H1 (cell line): ENCODE measurements around the gene ZFYVE16. TPM values are rescaled to one million over a fixed set of nuclear protein-coding genes. Genes with fewer than 3 reads are reported as not detected.

Experiments
- CTCF ChIA-PET: fragments of 300-600 bp; sonication (Branson Sonifier 250); formaldehyde crosslinking; loops from one replicate; lab custom pipeline; 2021; ENCODE audit not compliant: partially characterized antibody; lab: Charles Lee
- POLR2A ChIA-PET: fragments of 300-600 bp; sonication (Branson Sonifier 250); formaldehyde crosslinking; loops from one replicate; lab custom pipeline; 2021; ENCODE audit warnings: inconsistent platforms; ENCODE audit not compliant: partially characterized antibody; lab: Charles Lee
- DNase-seq, 2 experiments: peaks; one replicate each; pipeline versions ENCODE4 v3.0.0 to v3.0.0-alpha.2; 2010 to 2022; ENCODE audit warnings: low spot score in 2 of 2, low read depth in 1 of 2, mixed read lengths in 1 of 2
- FAIRE-seq: peaks from 2 replicates; lab custom pipeline; 2011; peaks lifted over from hg19 to GRCh38; lab: Jason Lieb, UNC
- H2AFZ ChIP-seq: 2 replicates; pipeline ENCODE4 v1.8.1; 2012; ENCODE audit warnings: low read length, inconsistent platforms
- H2AK5ac ChIP-seq: 2 replicates; pipeline ENCODE4 v1.6.1; 2013; ENCODE audit warnings: low read depth, low read length
- H2BK120ac ChIP-seq: replicated peaks from 2 replicates; pipeline ENCODE3; 2013; ENCODE audit warnings: low read depth, low read length, inconsistent platforms
- H2BK12ac ChIP-seq: 2 replicates; pipeline ENCODE4 v1.6.1; 2013; ENCODE audit warnings: low read depth, low read length
- H2BK15ac ChIP-seq: 2 replicates; pipeline ENCODE4 v1.6.1; 2013; ENCODE audit warnings: low read length
- H2BK20ac ChIP-seq: 2 replicates; pipeline ENCODE4 v1.6.1; 2013; ENCODE audit warnings: low read length
- H2BK5ac ChIP-seq: 2 replicates; pipeline ENCODE4 v1.6.1; 2013; ENCODE audit warnings: low read depth, low read length
- H3K14ac ChIP-seq: 2 replicates; pipeline ENCODE4 v1.6.1; 2013; ENCODE audit warnings: inconsistent platforms; ENCODE audit not compliant: insufficient read length
- H3K18ac ChIP-seq: 2 replicates; pipeline ENCODE4 v1.6.1; 2013; ENCODE audit warnings: low read length; ENCODE audit errors: extremely low read depth
- H3K23ac ChIP-seq: 2 replicates; pipeline ENCODE4 v1.6.1; 2013; ENCODE audit warnings: inconsistent platforms; ENCODE audit not compliant: insufficient read length
- H3K23me2 ChIP-seq: 2 replicates; pipeline ENCODE4 v1.6.1; 2013; ENCODE audit warnings: low read depth, low read length
- H3K27ac ChIP-seq: 2 replicates; pipeline ENCODE4 v1.6.1; 2011; ENCODE audit warnings: low read depth, low read length, inconsistent platforms
- H3K27me3 ChIP-seq, 4 experiments: replicated peaks in 1 of 4; 1 replicate in 1 of 4; 2 replicates in 3 of 4; pipeline versions ENCODE4 v1.6.1 to v1.8.1; 2011 to 2013; ENCODE audit warnings: low read length in 3 of 4, mild to moderate bottlenecking in 3 of 4, inconsistent platforms in 2 of 4, mixed read lengths in 2 of 4, moderate library complexity in 1 of 4; ENCODE audit not compliant: control insufficient read depth in 3 of 4, insufficient read depth in 3 of 4; ENCODE audit errors: extremely low read depth in 1 of 4
- H3K36me3 ChIP-seq, 4 experiments: 2 replicates each; pipeline versions ENCODE4 v1.6.1 to v1.8.1; 2011 to 2013; ENCODE audit warnings: mild to moderate bottlenecking in 4 of 4, low read length in 3 of 4, moderate library complexity in 2 of 4, control low read depth in 1 of 4, inconsistent platforms in 1 of 4; ENCODE audit not compliant: insufficient read depth in 4 of 4, control insufficient read depth in 2 of 4
- H3K4ac ChIP-seq: replicated peaks from 2 replicates; pipeline ENCODE3; 2013; ENCODE audit warnings: low read length, low read depth, mixed read lengths, inconsistent platforms; ENCODE audit not compliant: insufficient read length
- H3K4me1 ChIP-seq, 4 experiments: replicated peaks in 1 of 4; 1 replicate in 1 of 4; 2 replicates in 3 of 4; pipeline versions ENCODE4 v1.6.1 to v1.8.1; 2011 to 2013; ENCODE audit warnings: low read length in 3 of 4, inconsistent platforms in 2 of 4, mixed read lengths in 1 of 4; ENCODE audit not compliant: insufficient read depth in 4 of 4, control insufficient read depth in 3 of 4
- H3K4me2 ChIP-seq, 2 experiments: 2 replicates each; pipeline versions ENCODE4 v1.6.1 to v1.8.1; 2011 to 2013; ENCODE audit warnings: low read depth in 2 of 2, low read length in 2 of 2, control low read depth in 1 of 2, inconsistent platforms in 1 of 2, mild to moderate bottlenecking in 1 of 2; ENCODE audit not compliant: insufficient read depth in 1 of 2
- H3K4me3 ChIP-seq, 4 experiments: fragments of 200-600, 300-600 bp in 1 of 4; sonication (generic), shearing (Covaris generic), sonication (Bioruptor Twin) in 1 of 4; 2 replicates each; pipeline versions ENCODE4 v1.5.1 to v1.8.1; 2011 to 2016; ENCODE audit warnings: low read length in 4 of 4, low read depth in 3 of 4, control low read depth in 2 of 4, inconsistent platforms in 2 of 4, mild to moderate bottlenecking in 2 of 4, mixed read lengths in 1 of 4, moderate library complexity in 1 of 4; ENCODE audit not compliant: insufficient read depth in 2 of 4; ENCODE audit errors: extremely low read depth in 1 of 4
- H3K56ac ChIP-seq: replicated peaks from 2 replicates; pipeline ENCODE3; 2013; ENCODE audit warnings: low read depth, mild to moderate bottlenecking, mixed read lengths, low read length, inconsistent platforms; ENCODE audit not compliant: insufficient read length
- H3K79me1 ChIP-seq: 2 replicates; pipeline ENCODE4 v1.6.1; 2013; ENCODE audit warnings: low read depth, low read length, control low read depth
- H3K79me2 ChIP-seq, 2 experiments: 2 replicates each; pipeline versions ENCODE4 v1.6.1 to v1.8.1; 2012 to 2013; ENCODE audit warnings: low read length in 2 of 2, mild to moderate bottlenecking in 2 of 2, inconsistent platforms in 1 of 2; ENCODE audit not compliant: insufficient read depth in 2 of 2, control insufficient read depth in 1 of 2
- H3K9ac ChIP-seq, 4 experiments: replicated peaks in 1 of 4; 1 replicate in 1 of 4; 2 replicates in 3 of 4; pipeline versions ENCODE4 v1.6.1 to v1.8.1; 2011 to 2013; ENCODE audit warnings: low read depth in 3 of 4, low read length in 3 of 4, control low read depth in 2 of 4, mild to moderate bottlenecking in 2 of 4, moderate library complexity in 2 of 4, inconsistent platforms in 1 of 4; ENCODE audit errors: extremely low read depth in 1 of 4
- H3K9me3 ChIP-seq, 2 experiments: 2 replicates each; pipeline versions ENCODE4 v1.6.1 to v1.8.1; 2012 to 2013; ENCODE audit warnings: mild to moderate bottlenecking in 2 of 2, moderate library complexity in 2 of 2, control low read depth in 1 of 2, inconsistent platforms in 1 of 2, low read depth in 1 of 2, low read length in 1 of 2, mixed read lengths in 1 of 2; ENCODE audit not compliant: insufficient read depth in 2 of 2
- H4K20me1 ChIP-seq, 2 experiments: replicated peaks in 1 of 2; 2 replicates each; pipeline versions ENCODE3 to v1.8.1; 2011 to 2013; ENCODE audit warnings: inconsistent platforms in 2 of 2, low read length in 2 of 2, mild to moderate bottlenecking in 1 of 2; ENCODE audit not compliant: insufficient read depth in 2 of 2, control insufficient read depth in 1 of 2
- H4K5ac ChIP-seq: 2 replicates; pipeline ENCODE4 v1.6.1; 2013; ENCODE audit warnings: low read length, low read depth, mixed read lengths, inconsistent platforms; ENCODE audit not compliant: insufficient read length
- H4K8ac ChIP-seq: 2 replicates; pipeline ENCODE4 v1.8.0; 2013; ENCODE audit warnings: mild to moderate bottlenecking, moderate library complexity, low read length, inconsistent platforms; ENCODE audit not compliant: insufficient read depth; ENCODE audit errors: extremely low read depth
- H4K91ac ChIP-seq: replicated peaks from 2 replicates; pipeline ENCODE3; 2013; ENCODE audit warnings: low read length, mixed read lengths, inconsistent platforms; ENCODE audit not compliant: insufficient read length
- CBX8 ChIP-seq: fragments of 300-800, 300-1000 bp; sonication (generic); IDR thresholded peaks from 2 replicates; pipeline ENCODE4 v1.7.1; 2016; ENCODE audit warnings: low read depth, low read length, borderline replicate concordance
- WGBS, 2 experiments: shearing (Covaris generic) in 1 of 2; methylation state at CpG; one replicate each; pipeline versions ENCODE4 v1.1.6 to v1.1.7; 2013 to 2015; ENCODE audit warnings: low lambda C conversion rate in 2 of 2, mixed read lengths in 2 of 2, inconsistent platforms in 1 of 2, low coverage in 1 of 2, missing lambda C conversion rate in 1 of 2; ENCODE audit not compliant: insufficient replicate concordance in 2 of 2, insufficient coverage in 1 of 2, insufficient read length in 1 of 2; ENCODE audit errors: extremely low coverage in 1 of 2, missing lambda C conversion rate in 1 of 2; 5-methylcytosine and 5-hydroxymethylcytosine counted together
- polyA plus RNA-seq, 7 experiments: library from polyadenylated mRNA; depleted of rRNA in 3 of 7; stranded (reverse) in 5 of 7; unstranded in 2 of 7; fragments of >200 nt in 5 of 7; fragments of 200-250 nt in 2 of 7; gene quantifications; 1 replicate in 5 of 7; 2 replicates in 1 of 7; 4 replicates in 1 of 7; pipeline versions ENCODE4 v1.2.1 to v1.2.3, GENCODE V29; 2011 to 2013; ENCODE audit warnings: missing spikeins in 2 of 7, mixed read lengths in 2 of 7
- total RNA-seq: library from RNA; stranded (reverse); fragmentation: NEBNext Ultra II Directional; extraction: Animal tissue kit (Norgen Biotek cat#: 25700); gene quantifications from 2 replicates; pipeline ENCODE4 v1.2.1, GENCODE V29; 2021

Gene ZFYVE16
- total and polyA plus RNA-seq, 2 of the 8 experiments (the other 6 are each of a cell fraction or from before 2014, with no cell fraction given): 3.6 to 24.2 TPM

DNA sequence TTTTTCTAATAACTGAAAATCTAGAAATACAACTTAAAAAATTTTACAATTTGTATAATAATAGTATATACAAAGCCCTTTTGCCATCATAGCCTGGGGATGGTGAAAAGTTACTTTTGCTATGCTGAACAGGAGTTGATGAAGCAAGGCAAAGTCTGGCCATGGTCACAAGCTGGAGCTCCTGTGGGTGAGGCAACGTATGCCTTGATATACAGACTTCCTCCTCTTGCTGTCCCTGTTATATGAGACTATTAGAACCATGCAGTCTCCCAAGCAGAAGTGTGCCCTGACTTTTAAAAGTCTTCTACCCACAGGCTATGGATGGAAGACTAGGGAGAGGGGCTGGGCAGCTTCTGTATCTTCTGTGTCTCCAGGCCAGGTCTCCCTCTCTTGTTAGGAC, 95.8 kb downstream of the ZFYVE16 start:
- Histone ChIP-seq H3K79me1 (no peaks in the 10 kb centered on the region), H3K27ac (no peak overlapping the region), H3K56ac (no peak overlapping the region), H3K4me3 (no peak overlapping the region), H2AFZ (no peak overlapping the region), H3K4me1 (peaks cover 0 to 1% (median 0%) of the 10 kb centered on the region in 4 experiments; a peak in 1 of 7 replicates), H3K79me2 (no peaks in the 10 kb centered on the region), H3K27me3 (no peaks in the 10 kb centered on the region), H4K91ac (no peak overlapping the region), H4K8ac (no peak overlapping the region), H3K36me3 (no peaks in the 10 kb centered on the region), H3K23ac (no peak overlapping the region), H3K18ac (no peak overlapping the region), H2BK20ac (no peak overlapping the region), H2BK120ac (no peak overlapping the region), H2AK5ac (no peak overlapping the region), H4K20me1 (no peaks in the 10 kb centered on the region), H3K14ac (no peak overlapping the region), H4K5ac (no peak overlapping the region), H3K9ac (no peak overlapping the region), H3K4ac (no peak overlapping the region), H3K9me3 (no peaks in the 10 kb centered on the region), H3K4me2 (no peak overlapping the region), H2BK12ac (no peak overlapping the region), H2BK5ac (no peak overlapping the region), H3K23me2 (no peaks in the 10 kb centered on the region), H2BK15ac (no peak overlapping the region)
- POLR2A ChIA-PET: no interaction called here
- DNase-seq (no peak), FAIRE-seq (no peak)
- WGBS, 2 experiments: 94% methylated on average over 1 of the region's 1 CpG; no CpG with 5 or more reads in 1 of the 2 experiments
- CTCF ChIA-PET: no interaction called here
- TF ChIP-seq CBX8: no peak
